ENCODE data around the gene ADARB1. TPM values are rescaled to one million over a fixed set of nuclear protein-coding genes. Genes with fewer than 3 reads are reported as not detected.

The ADARB1 gene
- total RNA-seq, 4 donors from 2014 or later: 6.8 to 32.2 (median 17.3) TPM

- Histone ChIP-seq H3K27me3 (no peaks in the 10 kb centered on the region), H3K4me1 (peaks cover 0 to 3% (median 0%) of the 10 kb centered on the region in 4 donors), H3K9me3 (no peaks in the 10 kb centered on the region), H3K27ac (no peak overlapping the region), H3K36me3 (peaks cover 0 to 9% (median 0%) of the 10 kb centered on the region in 4 donors), H3K4me3 (no peak overlapping the region)
- TF ChIP-seq CTCF (IDR thresholded peaks at IDR 0.05) (no peak), POLR2A (IDR thresholded peaks at IDR 0.05) (no peak), POLR2AphosphoS5 (IDR thresholded peaks at IDR 0.05) (no peak), EP300 (IDR thresholded peaks at IDR 0.05; ENCODE audit: low read depth) (no peak)
- in situ Hi-C loops (cut with MboI; ENCODE audit: low pct_ligation_motif_present in 1 of 4, low pct_unique_long_range_greater_than_20kb in 1 of 4, low sequenced_read_pairs in 3 of 4) (no loop called here), intact Hi-C loops (cut with DNase I; ENCODE audit: low total_unique reads) (no loop called here)
- DNase-seq: no peak
- WGBS, 2 donors (ENCODE audit: low coverage in 1 of 2): 88 to 91% methylated on average over 1 to 33 of the region's 36 CpGs
Measured at GRCh38 chr21:45223236-45224185, 149.1 kb downstream of the ADARB1 start.

DNA sequence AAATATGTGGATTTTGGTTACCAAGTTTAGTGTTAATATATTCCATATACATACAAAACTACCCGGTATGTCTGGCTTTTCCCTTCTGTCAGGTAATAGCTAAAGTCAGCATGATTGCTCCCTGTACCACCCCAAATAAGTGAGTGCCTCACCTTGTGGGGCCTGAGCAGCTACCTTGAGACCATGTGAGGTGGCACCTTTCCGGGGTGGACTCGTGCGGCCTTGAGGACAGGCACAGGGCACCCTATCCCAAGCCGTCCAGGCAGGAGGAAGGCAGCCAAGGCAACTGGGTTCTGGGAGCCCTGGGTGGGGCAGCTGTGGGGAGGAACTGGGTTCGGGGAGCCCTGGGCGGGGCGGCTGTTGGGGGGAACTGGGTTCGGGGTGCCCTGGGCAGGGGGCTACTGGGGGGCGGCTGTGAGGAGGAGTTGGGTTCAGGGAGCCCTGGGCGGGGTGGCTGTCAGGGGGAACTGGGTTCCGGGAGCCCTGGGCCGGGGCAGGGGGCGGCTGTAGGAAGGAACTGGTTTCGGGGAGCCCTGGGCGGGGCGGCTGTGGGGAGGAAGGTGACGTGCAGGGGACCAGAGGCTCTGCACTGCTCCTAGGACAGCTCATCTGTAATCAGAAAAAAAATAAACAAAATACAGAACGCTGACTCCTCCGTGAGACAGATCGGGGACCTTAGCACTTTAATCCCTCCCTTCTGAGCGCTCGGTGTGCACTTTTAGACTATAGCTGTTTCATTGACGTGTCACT lies 150.0 kb downstream of the ADARB1 start:
- no peak overlapping the region for H3K4me3 ChIP-seq
- no peak overlapping the region for H3K27ac ChIP-seq
- no peaks in the 10 kb centered on the region for H3K9me3 ChIP-seq
- TF ChIP-seq POLR2AphosphoS5 (IDR thresholded peaks at IDR 0.05): no peak
- TF ChIP-seq CTCF (IDR thresholded peaks at IDR 0.05): no peak
- no peak for TF ChIP-seq POLR2A (IDR thresholded peaks at IDR 0.05)
- no peak for TF ChIP-seq EP300 (IDR thresholded peaks at IDR 0.05; ENCODE audit: low read depth)
- peak; percentile 42 for DNase-seq
- intact Hi-C loops (cut with DNase I; ENCODE audit: low total_unique reads): no loop called here
- in situ Hi-C loops (cut with MboI; ENCODE audit: low pct_ligation_motif_present in 1 of 4, low pct_unique_long_range_greater_than_20kb in 1 of 4, low sequenced_read_pairs in 3 of 4): no loop called here
- peaks cover 0 to 9% (median 0%) of the 10 kb centered on the region in 4 donors for H3K36me3 ChIP-seq
- no peaks in the 10 kb centered on the region for H3K27me3 ChIP-seq
- WGBS, 2 donors (ENCODE audit: low coverage in 1 of 2): 68 to 71% methylated on average over 17 to 24 of the region's 24 CpGs
- H3K4me1 ChIP-seq: peaks cover 0 to 8% (median 0%) of the 10 kb centered on the region in 4 donors

DNA sequence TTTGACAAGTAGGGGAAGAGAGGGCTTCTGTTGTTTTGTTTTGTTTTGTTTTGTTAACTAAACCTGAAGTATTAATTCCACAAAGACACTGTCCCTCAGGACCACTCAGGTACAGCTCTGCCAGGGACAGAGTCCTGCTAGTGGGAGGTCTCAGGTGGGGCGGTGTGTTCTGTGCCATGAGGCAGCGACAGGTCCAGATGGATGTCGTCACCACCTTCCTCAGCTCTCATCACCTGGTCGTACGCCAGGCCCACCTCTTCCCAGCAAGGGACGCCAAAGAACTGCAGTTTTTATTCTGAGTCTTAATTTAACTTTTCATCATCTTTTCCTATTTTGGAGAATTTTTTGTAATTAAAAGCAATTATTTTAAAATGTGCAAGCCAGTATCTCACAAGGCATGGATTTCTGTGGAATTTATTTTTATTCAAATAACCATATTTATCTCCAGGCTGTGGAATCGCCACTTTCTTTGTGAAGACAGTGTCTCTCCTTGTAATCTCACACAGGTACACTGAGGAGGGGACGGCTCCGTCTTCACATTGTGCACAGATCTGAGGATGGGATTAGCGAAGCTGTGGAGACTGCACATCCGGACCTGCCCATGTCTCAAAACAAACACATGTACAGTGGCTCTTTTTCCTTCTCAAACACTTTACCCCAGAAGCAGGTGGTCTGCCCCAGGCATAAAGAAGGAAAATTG lies 150.8 kb downstream of the ADARB1 start:
- H3K36me3 ChIP-seq: peaks cover 0 to 9% (median 0%) of the 10 kb centered on the region in 4 donors
- H3K27ac ChIP-seq: no peak overlapping the region
- in situ Hi-C loops (cut with MboI; ENCODE audit: low pct_ligation_motif_present in 1 of 4, low pct_unique_long_range_greater_than_20kb in 1 of 4, low sequenced_read_pairs in 3 of 4): no loop called here
- 88 to 100% methylated on average over 2 to 11 of the region's 11 CpGs for WGBS, 2 donors (ENCODE audit: low coverage in 1 of 2)
- H3K4me1 ChIP-seq: peaks cover 0 to 8% (median 0%) of the 10 kb centered on the region in 4 donors
- no peaks in the 10 kb centered on the region for H3K9me3 ChIP-seq
- intact Hi-C loops (cut with DNase I; ENCODE audit: low total_unique reads): no loop called here
- TF ChIP-seq POLR2AphosphoS5 (IDR thresholded peaks at IDR 0.05) (no peak), CTCF (IDR thresholded peaks at IDR 0.05) (no peak), POLR2A (IDR thresholded peaks at IDR 0.05) (no peak), EP300 (IDR thresholded peaks at IDR 0.05; ENCODE audit: low read depth) (no peak)
- no peaks in the 10 kb centered on the region for H3K27me3 ChIP-seq
- DNase-seq: no peak
- no peak overlapping the region for H3K4me3 ChIP-seq

Data from transverse colon (tissue), 4 donors.